Keratinocyte (primary cell): ENCODE measurements around the gene C10orf71. TPM values are rescaled to one million over a fixed set of nuclear protein-coding genes. Genes with fewer than 3 reads are reported as not detected.

Experiments used
- DNase-seq: peaks from one replicate; pipeline ENCODE4 v3.0.0-alpha.2; 2011; ENCODE audit warnings: low read depth, missing footprints, low spot score
- FAIRE-seq: peaks from 2 replicates; lab custom pipeline; 2011; peaks lifted over from hg19 to GRCh38; lab: Jason Lieb, UNC
- H2AFZ ChIP-seq: 2 replicates; pipeline ENCODE4 v1.6.0; 2012; ENCODE audit warnings: low read length, control low read depth, inconsistent platforms; ENCODE audit not compliant: control insufficient read depth
- H3K27ac ChIP-seq: 2 replicates; pipeline ENCODE4 v1.5.1; 2011; ENCODE audit warnings: low read length; ENCODE audit not compliant: control insufficient read depth, insufficient read depth
- H3K27me3 ChIP-seq: 3 replicates; pipeline ENCODE4 v1.6.0; 2011; ENCODE audit warnings: low read length; ENCODE audit not compliant: control insufficient read depth, insufficient read depth; ENCODE audit errors: extremely low read depth
- H3K36me3 ChIP-seq, 2 experiments: 2 replicates in 1 of 2; 3 replicates in 1 of 2; pipeline ENCODE4 v1.5.1; 2011; ENCODE audit warnings: low read length in 2 of 2, mild to moderate bottlenecking in 1 of 2; ENCODE audit not compliant: control insufficient read depth in 2 of 2, insufficient read depth in 2 of 2; ENCODE audit errors: extremely low read depth in 1 of 2
- H3K4me1 ChIP-seq: 3 replicates; pipeline ENCODE4 v1.5.1; 2011; ENCODE audit warnings: low read length; ENCODE audit not compliant: control insufficient read depth, insufficient read depth; ENCODE audit errors: extremely low read depth
- H3K4me2 ChIP-seq: 3 replicates; pipeline ENCODE4 v1.6.0; 2011; ENCODE audit warnings: low read depth, low read length; ENCODE audit not compliant: control insufficient read depth, insufficient read depth; ENCODE audit errors: extremely low read depth
- H3K4me3 ChIP-seq, 3 experiments: fragments of 200-600 bp in 1 of 3; sonication (generic) in 1 of 3; 2 replicates in 2 of 3; 3 replicates in 1 of 3; pipeline ENCODE4 v1.5.1; 2011 to 2016; ENCODE audit warnings: low read length in 3 of 3, mild to moderate bottlenecking in 3 of 3, control low read depth in 2 of 3, inconsistent platforms in 1 of 3, low read depth in 1 of 3, mixed read lengths in 1 of 3, mixed run types in 1 of 3, moderate library complexity in 1 of 3; ENCODE audit not compliant: control insufficient read depth in 2 of 3, insufficient read depth in 2 of 3; ENCODE audit errors: extremely low read depth in 1 of 3
- H3K79me2 ChIP-seq: 2 replicates; pipeline ENCODE4 v1.6.0; 2012; ENCODE audit warnings: low read length; ENCODE audit not compliant: control insufficient read depth, insufficient read depth
- H3K9ac ChIP-seq: 3 replicates; pipeline ENCODE4 v1.6.0; 2011; ENCODE audit warnings: low read length; ENCODE audit not compliant: control insufficient read depth, insufficient read depth; ENCODE audit errors: extremely low read depth
- H3K9me1 ChIP-seq: 3 replicates; pipeline ENCODE4 v1.6.0; 2011; ENCODE audit warnings: low read length; ENCODE audit not compliant: control insufficient read depth, insufficient read depth; ENCODE audit errors: extremely low read depth
- H3K9me3 ChIP-seq: 2 replicates; pipeline ENCODE4 v1.5.1; 2012; ENCODE audit warnings: low read depth, low read length; ENCODE audit not compliant: control insufficient read depth
- H4K20me1 ChIP-seq: 3 replicates; pipeline ENCODE4 v1.6.0; 2011; ENCODE audit warnings: low read length; ENCODE audit not compliant: control insufficient read depth, insufficient read depth; ENCODE audit errors: extremely low read depth
- CTCF ChIP-seq, 3 experiments: IDR thresholded peaks in 1 of 3; conservative IDR thresholded peaks in 1 of 3; optimal IDR thresholded peaks in 1 of 3; 2 replicates in 2 of 3; 3 replicates in 1 of 3; pipeline versions ENCODE3 to v1.5.1; 2011; ENCODE audit warnings: low read length in 3 of 3, mild to moderate bottlenecking in 3 of 3, moderate library complexity in 2 of 3, control low read depth in 1 of 3, inconsistent platforms in 1 of 3; ENCODE audit not compliant: insufficient read depth in 2 of 3; ENCODE audit errors: extremely low read depth in 1 of 3
- EZH2 ChIP-seq: IDR thresholded peaks from one replicate; pipeline ENCODE4 v1.6.1; 2012; ENCODE audit warnings: inconsistent platforms, mild to moderate bottlenecking, low read length, moderate library complexity
- dilution Hi-C: fragments of 300-500 bp; cut with MboI; formaldehyde crosslinking; loops from one replicate; pipeline ENCODE4 v1.7.0; 2020; ENCODE audit warnings: low sequenced_read_pairs; ENCODE audit not compliant: extremely low pct_ligation_motif_present
- polyA plus RNA-seq, 5 experiments: library from polyadenylated mRNA; depleted of rRNA in 3 of 5; stranded (reverse) in 3 of 5; stranded (forward) in 1 of 5; unstranded in 1 of 5; fragments of >200 nt; gene quantifications; 1 replicate in 1 of 5; 2 replicates in 3 of 5; 3 replicates in 1 of 5; pipeline versions ENCODE4 v1.2.1 to v1.2.3, GENCODE V29; 2011 to 2012; ENCODE audit warnings: missing spikeins in 2 of 5, low read depth in 1 of 5, low replicate concordance in 1 of 5

C10orf71 gene
- polyA plus RNA-seq, 1 donor (not counting 4 experiments of a cell fraction or from before 2014, with no cell fraction given) = not detected

DNA sequence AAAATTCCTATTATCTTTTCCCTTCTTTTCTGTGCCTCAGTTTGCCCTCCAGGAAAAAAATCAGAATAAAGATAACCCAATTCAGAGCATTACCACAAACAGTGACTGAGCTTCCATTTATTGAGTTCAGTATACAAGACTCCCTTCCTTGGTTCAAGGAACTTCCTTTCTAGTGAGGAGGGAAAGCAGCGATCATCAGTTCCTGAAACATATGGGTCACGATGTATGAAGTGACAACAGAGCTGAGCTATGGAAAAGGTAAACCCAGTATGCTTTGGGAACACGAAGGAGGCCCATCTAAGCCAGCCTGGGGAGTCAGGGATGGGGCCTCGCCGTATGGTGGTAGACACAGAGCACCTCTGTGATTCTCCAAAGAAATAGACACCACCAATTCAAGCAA lies 15.8 kb downstream of the C10orf71 start:
- FAIRE-seq (no peak), DNase-seq (no peak)
- Histone ChIP-seq H3K27me3 (peaks cover 3% of the 10 kb centered on the region), H3K9me1 (no peaks in the 10 kb centered on the region), H3K4me2 (no peak overlapping the region), H3K79me2 (no peaks in the 10 kb centered on the region), H3K9me3 (no peaks in the 10 kb centered on the region), H4K20me1 (no peaks in the 10 kb centered on the region), H3K4me1 (no peaks in the 10 kb centered on the region), H3K27ac (no peak overlapping the region), H3K4me3 (no peak overlapping the region), H3K9ac (no peak overlapping the region), H3K36me3 (no peaks in the 10 kb centered on the region), H2AFZ (no peak overlapping the region)
- TF ChIP-seq CTCF (optimal IDR thresholded peaks at IDR 0.05 in 1 of 3, IDR thresholded peaks at IDR 0.05 in 1 of 3, conservative IDR thresholded peaks at IDR 0.05 in 1 of 3; ENCODE audit: extremely low read depth in 1 of 3, insufficient read depth in 2 of 3, low read length in 3 of 3) = no peak
- TF ChIP-seq EZH2 = no peak
- dilution Hi-C loops = no loop called here

DNA sequence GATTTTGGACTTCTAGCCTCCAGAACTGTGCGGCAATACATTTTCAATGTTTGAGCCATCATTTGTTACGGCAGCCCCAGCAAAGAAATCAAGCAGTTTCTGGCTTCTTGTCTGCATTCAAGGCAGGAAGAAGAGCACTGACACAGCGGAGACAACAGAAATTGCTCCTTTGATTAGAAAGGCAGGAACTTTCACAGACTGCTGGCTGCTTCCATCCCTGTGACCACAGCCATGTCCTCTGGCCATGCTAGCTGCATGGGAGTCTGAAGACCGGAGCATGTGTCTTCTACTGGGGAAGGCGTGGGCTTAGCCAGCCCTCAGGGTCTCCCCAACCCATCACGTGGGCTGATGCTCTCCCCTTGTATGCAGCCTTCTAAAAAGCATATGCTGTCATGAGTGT lies 19.1 kb downstream of the C10orf71 start:
- dilution Hi-C loops = no loop called here
- Histone ChIP-seq H3K27ac (no peak overlapping the region), H2AFZ (no peak overlapping the region), H3K36me3 (no peaks in the 10 kb centered on the region), H3K79me2 (no peaks in the 10 kb centered on the region), H3K9me3 (no peaks in the 10 kb centered on the region), H3K4me2 (no peak overlapping the region), H3K4me1 (no peaks in the 10 kb centered on the region), H3K27me3 (peaks cover 11% of the 10 kb centered on the region), H3K9ac (no peak overlapping the region), H4K20me1 (no peaks in the 10 kb centered on the region), H3K4me3 (no peak overlapping the region), H3K9me1 (no peaks in the 10 kb centered on the region)
- no peak for TF ChIP-seq EZH2
- no peak for TF ChIP-seq CTCF (optimal IDR thresholded peaks at IDR 0.05 in 1 of 3, IDR thresholded peaks at IDR 0.05 in 1 of 3, conservative IDR thresholded peaks at IDR 0.05 in 1 of 3; ENCODE audit: extremely low read depth in 1 of 3, insufficient read depth in 2 of 3, low read length in 3 of 3)
- no peak for DNase-seq
- FAIRE-seq = no peak
